Measurements from ENCODE around the gene NETO2.

- TF ChIP-seq CTCF (IDR thresholded peaks at IDR 0.05) (no peak), POLR2AphosphoS5 (IDR thresholded peaks at IDR 0.05; ENCODE audit: low read depth, low read length) (no peak), TCF7L2 (IDR thresholded peaks at IDR 0.05; ENCODE audit: low read depth, low read length) (no peak), REST (IDR thresholded peaks at IDR 0.05; ENCODE audit: insufficient read depth in 1 of 2, low read depth in 2 of 2, low read length in 1 of 2) (no peak)
Measured at GRCh38 chr16:47047524-47048203, 96.1 kb downstream of the NETO2 start.
